Activated B cell treated with CpG ODN at 0.5 μM for 24 hours (primary cell): ENCODE results near the gene CACNG5. TPM values are rescaled to one million over a fixed set of nuclear protein-coding genes. Genes with fewer than 3 reads are reported as not detected.

ENCODE experiments used
- ATAC-seq: fragments of 200-7000 bp; cut with Tn5 transposase; one replicate; pipeline ENCODE4 v1.10.0; 2021; ENCODE audit warnings: low read depth, mild to moderate bottlenecking, moderate library complexity
- CTCF ChIA-PET: fragments of 350-600 bp; sonication (Branson Sonifier 250); formaldehyde crosslinking; loops from one replicate; lab custom pipeline; 2021; ENCODE audit warnings: antibody characterized with exemption; lab: Charles Lee
- POLR2A ChIA-PET: fragments of 350-600 bp; sonication (Branson Sonifier 250); formaldehyde crosslinking; loops from one replicate; lab custom pipeline; 2021; ENCODE audit warnings: antibody characterized with exemption; lab: Charles Lee
- DNase-seq: peaks from one replicate; pipeline ENCODE4 v3.0.0; 2022
- H3K27ac Mint-ChIP-seq: one replicate; pipeline ENCODE4 v1.8.0; 2020; ENCODE audit warnings: mixed read lengths
- H3K27me3 Mint-ChIP-seq: one replicate; pipeline ENCODE4 v1.8.0; 2021; ENCODE audit warnings: mixed read lengths
- H3K36me3 Mint-ChIP-seq: one replicate; pipeline ENCODE4 v1.8.0; 2021; ENCODE audit warnings: low read depth, mixed read lengths
- H3K4me1 Mint-ChIP-seq: one replicate; pipeline ENCODE4 v1.8.0; 2021; ENCODE audit warnings: mixed read lengths
- H3K4me3 Mint-ChIP-seq: one replicate; pipeline ENCODE4 v1.8.0; 2020; ENCODE audit warnings: mild to moderate bottlenecking, mixed read lengths
- H3K9me3 Mint-ChIP-seq: one replicate; pipeline ENCODE4 v1.8.0; 2020; ENCODE audit warnings: mixed read lengths
- CTCF ChIP-seq: fragments of 200-600 bp; IDR thresholded peaks from one replicate; pipeline ENCODE4 v1.8.0; 2022; ENCODE audit warnings: antibody characterized with exemption, mild to moderate bottlenecking
- intact Hi-C: fragments of 100-400 bp; cut with micrococcal nuclease; formaldehyde crosslinking; loops from one replicate; pipeline ENCODE4 v1.15.1; 2024
- total RNA-seq: library from RNA; stranded (reverse); gene quantifications from 2 replicates; pipeline ENCODE4 v1.2.3, GENCODE V29; 2022

The CACNG5 gene
- total RNA-seq, 1 donor from 2014 or later, result not detected

GRCh38 chr17:66934040-66934439 lies 99.1 kb downstream of the CACNG5 start:
- Mint-ChIP-seq H3K9me3 (peaks cover 19% of the 10 kb centered on the region), H3K27ac (no peak overlapping the region), H3K36me3 (no peaks in the 10 kb centered on the region), H3K4me3 (no peak overlapping the region), H3K27me3 (peaks cover 7% of the 10 kb centered on the region), H3K4me1 (no peaks in the 10 kb centered on the region)
- POLR2A ChIA-PET, result no interaction called here
- no peak for ATAC-seq
- CTCF ChIA-PET, result no interaction called here
- DNase-seq, result no peak
- TF ChIP-seq CTCF, result no peak
- intact Hi-C loops, result no loop called here

Other genes with a start within 250 kb of the CACNG5 start
- gene CACNG4, start 129.6 kb downstream of the CACNG5 start, total RNA-seq, result not detected in 2 replicates
- gene CACNG1, start 209.4 kb downstream of the CACNG5 start, total RNA-seq, result not detected in 2 replicates